ENCODE results near the gene MANSC1. TPM values are rescaled to one million over a fixed set of nuclear protein-coding genes. Genes with fewer than 3 reads are reported as not detected.

The MANSC1 gene
- total RNA-seq, 1 experiment from 2014 or later: 32.0 TPM

DNA sequence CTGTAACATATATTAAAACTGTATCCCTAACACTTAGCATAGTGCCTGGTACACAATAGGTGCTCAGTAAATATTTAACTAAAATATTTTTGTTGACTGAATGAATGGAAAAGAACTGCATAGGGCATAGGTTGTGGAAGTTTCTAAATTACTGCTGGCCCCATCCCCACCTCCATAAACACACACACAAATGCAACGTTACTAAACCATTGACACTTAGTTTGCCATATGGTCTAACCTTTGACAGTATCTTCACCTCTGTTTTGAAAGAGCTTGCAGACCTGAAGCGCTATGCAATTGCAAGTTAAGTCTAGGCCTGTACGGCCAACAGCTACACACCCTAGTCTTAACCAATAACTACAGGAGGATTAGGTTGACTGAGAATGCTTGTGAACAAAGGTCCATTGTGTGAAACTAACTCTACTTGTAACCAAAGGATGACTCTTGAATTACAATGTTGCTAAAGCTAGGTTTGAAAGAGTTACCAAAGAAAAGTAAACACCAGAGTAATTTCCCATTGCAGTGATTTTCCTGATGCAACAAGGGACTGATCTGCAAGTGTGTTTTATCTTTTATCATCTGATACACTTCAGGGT is 924 bp upstream of the MANSC1 start:
- H2AFZ ChIP-seq: peak overlapping the region; percentile 96
- intact Hi-C loops (cut with micrococcal nuclease; ENCODE audit: unreplicated experiment): no loop called here
- peaks cover 37% of the 10 kb centered on the region for H3K4me1 ChIP-seq (replicated peaks; ENCODE audit: insufficient read depth)
- CTCF ChIA-PET: interaction anchor here (0.6 to 1.2 kb wide), 3 partner anchors 12 to 28 kb away, joined by 4 to 6 read pairs (median 4); no protein-coding TSS in a partner anchor
- peak overlapping the region; percentile 85 for H3K4me2 ChIP-seq
- no peaks in the 10 kb centered on the region for H3K9me2 ChIP-seq (ENCODE audit: insufficient read depth)
- peak overlapping the region; percentile 85; the same call in 1 of the 2 replicates for H3K4me3 ChIP-seq
- peak in 1 of 2 experiments; percentile 94 for DNase-seq
- no peaks in the 10 kb centered on the region for H4K20me1 ChIP-seq (ENCODE audit: insufficient read depth)
- BruUV-seq (replicated peaks): no TSS peak
- POLR2A ChIA-PET (ENCODE audit: unreplicated experiment): no interaction called here
- no peaks in the 10 kb centered on the region for H3K9me3 ChIP-seq (ENCODE audit: insufficient read depth, low read depth)
- TF ChIP-seq EZH2 (IDR thresholded peaks at IDR 0.05; ENCODE audit: low read depth): no peak
- TF ChIP-seq, protein P1, sequence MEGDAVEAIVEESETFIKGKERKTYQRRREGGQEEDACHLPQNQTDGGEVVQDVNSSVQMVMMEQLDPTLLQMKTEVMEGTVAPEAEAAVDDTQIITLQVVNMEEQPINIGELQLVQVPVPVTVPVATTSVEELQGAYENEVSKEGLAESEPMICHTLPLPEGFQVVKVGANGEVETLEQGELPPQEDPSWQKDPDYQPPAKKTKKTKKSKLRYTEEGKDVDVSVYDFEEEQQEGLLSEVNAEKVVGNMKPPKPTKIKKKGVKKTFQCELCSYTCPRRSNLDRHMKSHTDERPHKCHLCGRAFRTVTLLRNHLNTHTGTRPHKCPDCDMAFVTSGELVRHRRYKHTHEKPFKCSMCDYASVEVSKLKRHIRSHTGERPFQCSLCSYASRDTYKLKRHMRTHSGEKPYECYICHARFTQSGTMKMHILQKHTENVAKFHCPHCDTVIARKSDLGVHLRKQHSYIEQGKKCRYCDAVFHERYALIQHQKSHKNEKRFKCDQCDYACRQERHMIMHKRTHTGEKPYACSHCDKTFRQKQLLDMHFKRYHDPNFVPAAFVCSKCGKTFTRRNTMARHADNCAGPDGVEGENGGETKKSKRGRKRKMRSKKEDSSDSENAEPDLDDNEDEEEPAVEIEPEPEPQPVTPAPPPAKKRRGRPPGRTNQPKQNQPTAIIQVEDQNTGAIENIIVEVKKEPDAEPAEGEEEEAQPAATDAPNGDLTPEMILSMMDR (conservative IDR thresholded peaks at IDR 0.05): no peak
- H3K27me3 ChIP-seq (ENCODE audit: insufficient read depth, low read depth): no peaks in the 10 kb centered on the region
- H3K36me3 ChIP-seq (ENCODE audit: low read depth): no peaks in the 10 kb centered on the region
- H3K27ac ChIP-seq: peak overlapping the region; percentile 92
- peaks cover 25% of the 10 kb centered on the region for H3F3A ChIP-seq (ENCODE audit: insufficient read depth, low read depth)
- H3K79me2 ChIP-seq (ENCODE audit: low read depth): peaks cover 19% of the 10 kb centered on the region

DNA sequence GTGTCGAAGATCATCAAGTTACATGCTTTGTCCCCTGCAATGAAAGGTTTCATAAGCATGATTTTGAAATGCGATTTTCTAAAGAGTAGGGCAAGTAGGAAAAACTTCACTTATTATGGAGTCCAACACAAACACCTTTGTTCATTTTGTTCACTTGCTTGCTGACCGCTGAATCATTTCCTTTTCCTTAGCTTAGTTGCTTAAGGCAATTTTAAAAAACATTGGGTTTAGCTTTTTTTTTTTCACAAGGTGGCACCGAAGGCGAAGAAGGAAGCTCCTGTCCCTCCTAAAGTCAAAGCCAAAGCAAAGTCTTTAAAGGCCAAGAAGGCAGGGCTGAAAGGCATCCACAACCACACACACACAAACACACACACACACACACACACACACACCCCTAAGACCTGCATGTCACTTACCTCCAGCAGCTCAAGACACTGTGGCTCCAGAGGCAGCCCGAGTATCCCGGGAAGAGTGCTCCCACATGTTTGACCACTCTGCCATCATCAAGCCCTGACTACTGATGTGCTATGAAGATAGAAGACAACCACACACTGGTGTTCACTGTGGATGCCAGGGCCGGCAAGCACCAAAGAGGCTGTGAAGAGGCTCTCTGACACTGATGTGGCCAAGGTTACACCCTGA is 11.4 kb downstream of the MANSC1 start:
- no TSS peak for BruUV-seq (replicated peaks)

DNA sequence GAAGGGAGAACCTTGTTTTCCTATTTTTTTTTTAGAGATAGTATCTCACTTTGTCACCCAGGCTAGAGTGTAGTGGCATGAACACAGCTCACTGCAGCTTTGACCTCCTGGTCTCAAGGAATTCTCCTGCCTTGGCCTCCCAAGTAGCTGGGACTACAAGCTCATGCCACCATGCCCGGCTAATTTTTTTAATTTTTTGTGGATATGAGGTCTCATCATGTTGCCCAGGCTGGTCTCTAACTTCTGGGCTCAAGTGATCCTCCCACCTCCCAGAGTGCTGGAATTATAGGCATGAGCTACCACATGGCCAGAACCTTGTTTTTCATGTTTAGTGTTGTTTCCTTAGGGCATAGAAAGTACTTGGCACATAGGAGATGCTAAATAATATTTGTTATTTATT is 13.5 kb downstream of the MANSC1 start:
- Histone ChIP-seq H3K4me1 (replicated peaks; ENCODE audit: insufficient read depth) (peaks cover 38% of the 10 kb centered on the region), H4K20me1 (ENCODE audit: insufficient read depth) (no peaks in the 10 kb centered on the region), H3K36me3 (ENCODE audit: low read depth) (no peaks in the 10 kb centered on the region), H3K4me3 (no peak overlapping the region), H3K27me3 (ENCODE audit: insufficient read depth, low read depth) (no peaks in the 10 kb centered on the region), H3K27ac (no peak overlapping the region), H3K9me2 (ENCODE audit: insufficient read depth) (no peaks in the 10 kb centered on the region), H2AFZ (no peak overlapping the region), H3F3A (ENCODE audit: insufficient read depth, low read depth) (peaks cover 28% of the 10 kb centered on the region), H3K79me2 (ENCODE audit: low read depth) (peaks cover 5% of the 10 kb centered on the region; the same call in 1 of the 2 replicates), H3K9me3 (ENCODE audit: insufficient read depth, low read depth) (no peaks in the 10 kb centered on the region), H3K4me2 (no peak overlapping the region)
- CTCF ChIA-PET: interaction anchor here (0.6 to 1.2 kb wide), 2 partner anchors 9 to 1838 kb away, joined by 5 read pairs; no protein-coding TSS in a partner anchor
- no peak for DNase-seq
- POLR2A ChIA-PET (ENCODE audit: unreplicated experiment): interaction anchor here (0.6 to 0.7 kb wide), 2 partner anchors 13 to 123 kb away, joined by 3 to 10 read pairs; no protein-coding TSS in a partner anchor
- TSS peak; percentile 59 for BruUV-seq (replicated peaks)
- intact Hi-C loops (cut with micrococcal nuclease; ENCODE audit: unreplicated experiment): loop anchor here (10.0 kb wide), 3 partner anchors 602 to 832 kb away; no protein-coding TSS in a partner anchor
- TF ChIP-seq, protein P1 (conservative IDR thresholded peaks at IDR 0.05): no peak
- no peak for TF ChIP-seq EZH2 (IDR thresholded peaks at IDR 0.05; ENCODE audit: low read depth)

More for the DNA sequence above, 11.4 kb downstream of the MANSC1 start:
- H2AFZ ChIP-seq: peak overlapping the region; percentile 83
- POLR2A ChIA-PET (ENCODE audit: unreplicated experiment): interaction anchor here (0.5 to 1.0 kb wide), 3 partner anchors 18 to 783 kb away, joined by 4 to 5 read pairs (median 5); partner anchors contain the start of gene BORCS5
- H3K27ac ChIP-seq: peak overlapping the region; percentile 93
- peak overlapping the region; percentile 37 for H3K4me3 ChIP-seq
- TF ChIP-seq EZH2 (IDR thresholded peaks at IDR 0.05; ENCODE audit: low read depth): no peak
- TF ChIP-seq, protein P1 (conservative IDR thresholded peaks at IDR 0.05): no peak
- peak overlapping the region; percentile 69 for H3K4me2 ChIP-seq
- no peaks in the 10 kb centered on the region for H3K9me2 ChIP-seq (ENCODE audit: insufficient read depth)
- intact Hi-C loops (cut with micrococcal nuclease; ENCODE audit: unreplicated experiment): loop anchor here (10.0 kb wide), 3 partner anchors 604 to 834 kb away; no protein-coding TSS in a partner anchor
- no peaks in the 10 kb centered on the region for H4K20me1 ChIP-seq (ENCODE audit: insufficient read depth)
- peak; percentile 32 to 88 for DNase-seq
- no peaks in the 10 kb centered on the region for H3K9me3 ChIP-seq (ENCODE audit: insufficient read depth, low read depth)
- H3K27me3 ChIP-seq (ENCODE audit: insufficient read depth, low read depth): no peaks in the 10 kb centered on the region
- peaks cover 5% of the 10 kb centered on the region; the same call in 1 of the 2 replicates for H3K79me2 ChIP-seq (ENCODE audit: low read depth)
- H3K4me1 ChIP-seq (replicated peaks; ENCODE audit: insufficient read depth): peaks cover 21% of the 10 kb centered on the region
- peaks cover 25% of the 10 kb centered on the region for H3F3A ChIP-seq (ENCODE audit: insufficient read depth, low read depth)
- 0 out of 2 replicates have a peak, but pooled peaks cover 3% of the 10 kb centered on the region for H3K36me3 ChIP-seq (ENCODE audit: low read depth)
- CTCF ChIA-PET: interaction anchor here (0.5 to 0.8 kb wide), 15 partner anchors 10 to 783 kb away, joined by 3 to 11 read pairs (median 4); partner anchors contain the start of genes BORCS5 and MANSC1

Data from PC-9 (cell line).